DND-41 (cell line): ENCODE measurements around the gene PSEN1.

Experiments used
- CTCF ChIP-seq: IDR thresholded peaks from 2 replicates; pipeline ENCODE4 v1.5.1; 2012; ENCODE audit warnings: borderline replicate concordance, low read length, moderate library complexity, mild to moderate bottlenecking; ENCODE audit not compliant: poor library complexity, severe bottlenecking; ENCODE audit errors: extremely low read depth
- EZH2 ChIP-seq: IDR thresholded peaks from 3 replicates; pipeline ENCODE4 v1.6.1; 2012; ENCODE audit warnings: borderline replicate concordance, low read depth, mild to moderate bottlenecking, moderate library complexity, low read length, inconsistent platforms; ENCODE audit not compliant: severe bottlenecking

DNA sequence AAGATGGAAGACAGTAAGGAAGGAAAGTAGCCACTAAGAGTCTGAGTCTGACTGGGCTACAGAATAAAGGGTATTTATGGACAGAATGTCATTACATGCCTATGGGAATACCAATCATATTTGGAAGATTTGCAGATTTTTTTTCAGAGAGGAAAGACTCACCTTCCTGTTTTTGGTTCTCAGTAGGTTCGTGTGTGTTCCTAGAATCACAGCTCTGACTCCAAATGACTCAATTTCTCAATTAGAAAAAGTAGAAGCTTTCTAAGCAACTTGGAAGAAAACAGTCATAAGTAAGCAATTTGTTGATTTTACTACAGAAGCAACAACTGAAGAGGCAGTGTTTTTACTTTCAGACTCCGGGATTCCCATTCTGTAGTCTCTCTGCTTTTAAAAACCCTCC is 85.6 kb downstream of the PSEN1 start:
- no peak for TF ChIP-seq CTCF
- TF ChIP-seq EZH2, result no peak
